ENCODE data around the gene NPAS3.

DNA sequence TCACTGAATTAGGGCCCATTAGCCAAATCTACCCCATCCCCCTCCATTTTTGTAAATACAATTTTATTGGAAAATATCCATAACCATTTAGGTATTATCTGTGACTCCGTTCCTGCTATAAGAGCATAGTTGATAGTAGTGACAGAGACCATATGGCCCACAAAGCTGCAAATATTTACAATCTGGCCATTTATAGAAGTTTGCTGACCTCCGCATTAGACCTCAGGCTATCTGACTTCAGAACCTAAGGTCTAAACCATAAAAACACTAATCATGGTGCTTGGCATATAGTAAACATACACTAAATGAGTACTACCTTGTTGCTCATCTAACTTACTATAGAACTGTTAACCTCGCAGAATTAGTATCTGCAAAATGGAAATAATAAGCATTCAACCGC, 124.8 kb downstream of the NPAS3 start:
- TF ChIP-seq CTCF (IDR thresholded peaks at IDR 0.05): no peak
- TF ChIP-seq POLR2A (IDR thresholded peaks at IDR 0.05): no peak
- TF ChIP-seq EP300 (IDR thresholded peaks at IDR 0.05): no peak

All from tibial nerve (tissue), 4 donors.